GM23338 (cell line): ENCODE results near the gene TMEM132D. TPM values are rescaled to one million over a fixed set of nuclear protein-coding genes. Genes with fewer than 3 reads are reported as not detected.

Source experiments
- ATAC-seq: fragments of 200-7000 bp; cut with Tn5 transposase; 3 replicates; pipeline ENCODE4 v1.9.1; 2020
- DNase-seq: peaks from one replicate; pipeline ENCODE4 v3.0.0-alpha.2; 2015; ENCODE audit warnings: low spot score
- H2AFZ ChIP-seq: fragments of 200-600 bp; sonication (generic); 2 replicates; pipeline ENCODE4 v1.8.0; 2016; ENCODE audit warnings: antibody characterized with exemption, mild to moderate bottlenecking, moderate library complexity
- H3F3A ChIP-seq: fragments of 200-600 bp; sonication (generic); replicated peaks from 2 replicates; pipeline ENCODE4 v1.8.0; 2017; ENCODE audit warnings: antibody characterized with exemption, mixed run types, low read depth
- H3K27ac ChIP-seq: fragments of 200-600 bp; sonication (generic); 2 replicates; pipeline ENCODE4 v1.6.1; 2016; ENCODE audit warnings: low read depth
- H3K27me3 ChIP-seq: fragments of 200-600 bp; sonication (generic); 2 replicates; pipeline ENCODE4 v1.8.0; 2016; ENCODE audit warnings: mild to moderate bottlenecking, mixed run types, moderate library complexity; ENCODE audit not compliant: insufficient read depth
- H3K36me3 ChIP-seq: fragments of 200-600 bp; sonication (generic); 2 replicates; pipeline ENCODE4 v1.8.0; 2016; ENCODE audit warnings: mild to moderate bottlenecking; ENCODE audit not compliant: insufficient read depth
- H3K4me1 ChIP-seq: fragments of 200-600 bp; sonication (generic); 2 replicates; pipeline ENCODE4 v1.8.0; 2016; ENCODE audit warnings: mild to moderate bottlenecking, moderate library complexity; ENCODE audit not compliant: insufficient read depth
- H3K4me2 ChIP-seq: fragments of 200-600 bp; sonication (generic); 2 replicates; pipeline ENCODE4 v1.7.1; 2017; ENCODE audit warnings: mixed run types
- H3K4me3 ChIP-seq: fragments of 200-600 bp; sonication (generic); 2 replicates; pipeline ENCODE4 v1.6.1; 2016; ENCODE audit warnings: mixed run types
- H3K79me2 ChIP-seq: fragments of 200-600 bp; sonication (generic); replicated peaks from 2 replicates; pipeline ENCODE4 v1.8.0; 2017; ENCODE audit warnings: mild to moderate bottlenecking; ENCODE audit not compliant: insufficient read depth
- H3K9me2 ChIP-seq: fragments of 200-600 bp; sonication (generic); 2 replicates; pipeline ENCODE4 v1.8.0; 2017; ENCODE audit not compliant: insufficient read depth
- H4K20me1 ChIP-seq: fragments of 200-600 bp; sonication (generic); replicated peaks from 2 replicates; pipeline ENCODE4 v1.8.0; 2017; ENCODE audit warnings: mild to moderate bottlenecking; ENCODE audit not compliant: insufficient read depth
- H3K27ac Mint-ChIP-seq: 2 replicates; pipeline ENCODE4 v1.8.0; 2020; ENCODE audit warnings: inconsistent platforms, mild to moderate bottlenecking, moderate library complexity, mixed read lengths
- H3K27me3 Mint-ChIP-seq: 3 replicates; pipeline ENCODE4 v1.8.0; 2022; ENCODE audit warnings: low read depth, mild to moderate bottlenecking, moderate library complexity, mixed read lengths, inconsistent platforms; ENCODE audit not compliant: insufficient read depth, poor library complexity
- H3K36me3 Mint-ChIP-seq: 3 replicates; pipeline ENCODE4 v1.8.0; 2021; ENCODE audit warnings: low read depth, mild to moderate bottlenecking, inconsistent platforms, moderate library complexity, mixed read lengths
- H3K4me1 Mint-ChIP-seq: 3 replicates; pipeline ENCODE4 v1.8.0; 2020; ENCODE audit warnings: mild to moderate bottlenecking, inconsistent platforms, mixed read lengths
- H3K4me3 Mint-ChIP-seq: 3 replicates; pipeline ENCODE4 v1.8.0; 2021; ENCODE audit warnings: moderate library complexity, mild to moderate bottlenecking, inconsistent platforms, mixed read lengths
- H3K9me3 Mint-ChIP-seq: 3 replicates; pipeline ENCODE4 v1.8.0; 2020; ENCODE audit warnings: moderate library complexity, mild to moderate bottlenecking, inconsistent platforms, mixed read lengths
- CREB1 ChIP-seq: fragments of 250-450 bp; sonication (Bioruptor Pico); IDR thresholded peaks from 2 replicates; pipeline ENCODE4 v1.5.0; 2020; ENCODE audit warnings: low read depth, mild to moderate bottlenecking, moderate library complexity
- ETS1 ChIP-seq: IDR thresholded peaks from 2 replicates; pipeline ENCODE4 v1.6.1; 2016; ENCODE audit warnings: antibody characterized with exemption
- EZH2phosphoT487 ChIP-seq: fragments of 200-600 bp; sonication (generic); IDR thresholded peaks from one replicate; pipeline ENCODE4 v1.8.1; 2018; ENCODE audit warnings: antibody characterized with exemption; ENCODE audit not compliant: unreplicated experiment
- JUNB ChIP-seq: IDR thresholded peaks from one replicate; pipeline ENCODE4 v1.6.1; 2016; ENCODE audit warnings: antibody characterized with exemption; ENCODE audit not compliant: unreplicated experiment
- NANOG ChIP-seq: IDR thresholded peaks from 2 replicates; pipeline ENCODE4 v1.6.1; 2016; ENCODE audit warnings: antibody characterized with exemption, borderline replicate concordance
- ZNF114 ChIP-seq: fragments of 250-450 bp; sonication (Bioruptor Pico); IDR thresholded peaks from 2 replicates; pipeline ENCODE4 v1.5.0; 2020; ENCODE audit warnings: mild to moderate bottlenecking, moderate library complexity
- ZNF331 ChIP-seq: fragments of 250-450 bp; sonication (Bioruptor Pico); IDR thresholded peaks from 2 replicates; pipeline ENCODE4 v1.5.0; 2020; ENCODE audit warnings: low read depth, mild to moderate bottlenecking, moderate library complexity
- ZNF462 ChIP-seq: fragments of 250-450 bp; sonication (Bioruptor Pico); IDR thresholded peaks from 2 replicates; pipeline ENCODE4 v1.5.0; 2020; ENCODE audit warnings: mild to moderate bottlenecking, moderate library complexity
- polyA plus RNA-seq: library from polyadenylated mRNA; unstranded; fragments of >200 nt; fragmentation: Nextera tagmentation; extraction: Ambion mirVana; gene quantifications from 2 replicates; pipeline ENCODE4 v1.2.1, GENCODE V29; 2016
- total RNA-seq: library from RNA; depleted of rRNA; stranded (reverse); fragments of >200 nt; shearing (Covaris generic); gene quantifications from 2 replicates; pipeline ENCODE4 v1.2.3, GENCODE V29; 2014

TMEM132D gene
- total and polyA plus RNA-seq, 2 experiments from 2014 or later: 0.44 to 5.3 TPM

DNA sequence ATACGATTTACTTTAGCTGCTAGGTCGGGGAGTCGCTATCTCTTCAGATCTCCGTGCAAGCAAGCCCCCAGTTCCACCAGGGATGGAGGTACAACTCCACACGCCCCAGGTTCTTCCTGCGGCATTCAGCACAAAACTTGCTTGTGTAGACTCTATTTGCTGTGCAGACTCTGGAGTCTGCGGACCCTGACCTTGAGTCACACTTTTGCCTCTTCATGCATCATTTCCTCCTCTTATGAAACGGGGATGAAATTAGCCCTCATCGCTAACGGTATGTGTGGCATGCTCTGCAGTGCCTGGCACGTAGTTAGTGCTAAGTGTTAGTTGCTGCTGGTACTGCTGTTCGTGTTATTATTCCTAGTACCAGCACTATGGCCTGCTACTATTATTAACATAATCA is 84.4 kb downstream of the TMEM132D start (continued):
- no peak for TF ChIP-seq ZNF462 (CRISPR knock-in tag)

DNA sequence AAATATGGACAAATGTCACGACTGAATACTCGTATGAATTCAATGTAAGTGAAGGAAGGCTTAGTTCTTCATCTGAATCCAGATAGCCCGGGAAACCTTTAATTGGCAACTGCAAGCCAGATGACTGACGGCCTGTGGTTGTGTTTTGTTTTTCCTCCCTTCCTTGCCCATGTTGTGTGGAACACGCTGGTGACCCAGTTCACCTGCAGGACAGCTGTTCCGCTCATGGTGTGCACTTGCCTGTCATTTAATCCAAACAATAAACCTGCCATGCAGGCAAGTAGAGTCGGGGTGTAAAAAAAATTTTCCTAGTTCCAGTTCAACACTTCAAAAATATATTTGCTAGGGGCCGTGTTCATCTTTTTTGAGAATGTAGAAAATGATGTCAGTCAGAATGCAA is 88.0 kb downstream of the TMEM132D start:
- Histone ChIP-seq H3K4me1 (no peaks in the 10 kb centered on the region), H3K9me2 (no peaks in the 10 kb centered on the region), H2AFZ (no peak overlapping the region), H3K79me2 (no peaks in the 10 kb centered on the region), H4K20me1 (no peaks in the 10 kb centered on the region), H3K36me3 (no peaks in the 10 kb centered on the region), H3F3A (no peaks in the 10 kb centered on the region), H3K27ac (no peak overlapping the region), H3K27me3 (no peaks in the 10 kb centered on the region), H3K4me2 (no peak overlapping the region), H3K4me3 (no peak overlapping the region)
- DNase-seq (no peak), ATAC-seq (no peak)
- no peak overlapping the region for H3K4me3 Mint-ChIP-seq
- H3K4me1 Mint-ChIP-seq: no peaks in the 10 kb centered on the region
- peaks cover 22% of the 10 kb centered on the region for H3K36me3 Mint-ChIP-seq
- H3K9me3 Mint-ChIP-seq: no peaks in the 10 kb centered on the region; the same call in 1 of the 3 replicates
- no peaks in the 10 kb centered on the region for H3K27me3 Mint-ChIP-seq
- no peak overlapping the region for H3K27ac Mint-ChIP-seq
- TF ChIP-seq ZNF462 (CRISPR knock-in tag) (no peak), NANOG (no peak), CREB1 (CRISPR knock-in tag) (no peak), ZNF331 (CRISPR knock-in tag) (no peak), EZH2phosphoT487 (no peak), ZNF114 (no peak), JUNB (no peak), ETS1 (no peak)
